GM23338 (cell line): ENCODE results near the gene ALPI. TPM values are rescaled to one million over a fixed set of nuclear protein-coding genes. Genes with fewer than 3 reads are reported as not detected.
"Not testable (repeated sequence)": the region's sequence is repeated elsewhere in the genome, so short reads cannot be mapped to it uniquely, and the experiment has no call there.

Experiments used
- ATAC-seq: fragments of 200-7000 bp; cut with Tn5 transposase; 3 replicates; pipeline ENCODE4 v1.9.1; 2020
- DNase-seq: peaks from one replicate; pipeline ENCODE4 v3.0.0-alpha.2; 2015; ENCODE audit warnings: low spot score
- H2AFZ ChIP-seq: fragments of 200-600 bp; sonication (generic); 2 replicates; pipeline ENCODE4 v1.8.0; 2016; ENCODE audit warnings: antibody characterized with exemption, mild to moderate bottlenecking, moderate library complexity
- H3F3A ChIP-seq: fragments of 200-600 bp; sonication (generic); replicated peaks from 2 replicates; pipeline ENCODE4 v1.8.0; 2017; ENCODE audit warnings: antibody characterized with exemption, mixed run types, low read depth
- H3K27ac ChIP-seq: fragments of 200-600 bp; sonication (generic); 2 replicates; pipeline ENCODE4 v1.6.1; 2016; ENCODE audit warnings: low read depth
- H3K27me3 ChIP-seq: fragments of 200-600 bp; sonication (generic); 2 replicates; pipeline ENCODE4 v1.8.0; 2016; ENCODE audit warnings: mild to moderate bottlenecking, mixed run types, moderate library complexity; ENCODE audit not compliant: insufficient read depth
- H3K36me3 ChIP-seq: fragments of 200-600 bp; sonication (generic); 2 replicates; pipeline ENCODE4 v1.8.0; 2016; ENCODE audit warnings: mild to moderate bottlenecking; ENCODE audit not compliant: insufficient read depth
- H3K4me1 ChIP-seq: fragments of 200-600 bp; sonication (generic); 2 replicates; pipeline ENCODE4 v1.8.0; 2016; ENCODE audit warnings: mild to moderate bottlenecking, moderate library complexity; ENCODE audit not compliant: insufficient read depth
- H3K4me2 ChIP-seq: fragments of 200-600 bp; sonication (generic); 2 replicates; pipeline ENCODE4 v1.7.1; 2017; ENCODE audit warnings: mixed run types
- H3K4me3 ChIP-seq: fragments of 200-600 bp; sonication (generic); 2 replicates; pipeline ENCODE4 v1.6.1; 2016; ENCODE audit warnings: mixed run types
- H3K79me2 ChIP-seq: fragments of 200-600 bp; sonication (generic); replicated peaks from 2 replicates; pipeline ENCODE4 v1.8.0; 2017; ENCODE audit warnings: mild to moderate bottlenecking; ENCODE audit not compliant: insufficient read depth
- H3K9me2 ChIP-seq: fragments of 200-600 bp; sonication (generic); 2 replicates; pipeline ENCODE4 v1.8.0; 2017; ENCODE audit not compliant: insufficient read depth
- H4K20me1 ChIP-seq: fragments of 200-600 bp; sonication (generic); replicated peaks from 2 replicates; pipeline ENCODE4 v1.8.0; 2017; ENCODE audit warnings: mild to moderate bottlenecking; ENCODE audit not compliant: insufficient read depth
- H3K27ac Mint-ChIP-seq: 2 replicates; pipeline ENCODE4 v1.8.0; 2020; ENCODE audit warnings: inconsistent platforms, mild to moderate bottlenecking, moderate library complexity, mixed read lengths
- H3K27me3 Mint-ChIP-seq: 3 replicates; pipeline ENCODE4 v1.8.0; 2022; ENCODE audit warnings: low read depth, mild to moderate bottlenecking, moderate library complexity, mixed read lengths, inconsistent platforms; ENCODE audit not compliant: insufficient read depth, poor library complexity
- H3K36me3 Mint-ChIP-seq: 3 replicates; pipeline ENCODE4 v1.8.0; 2021; ENCODE audit warnings: low read depth, mild to moderate bottlenecking, inconsistent platforms, moderate library complexity, mixed read lengths
- H3K4me1 Mint-ChIP-seq: 3 replicates; pipeline ENCODE4 v1.8.0; 2020; ENCODE audit warnings: mild to moderate bottlenecking, inconsistent platforms, mixed read lengths
- H3K4me3 Mint-ChIP-seq: 3 replicates; pipeline ENCODE4 v1.8.0; 2021; ENCODE audit warnings: moderate library complexity, mild to moderate bottlenecking, inconsistent platforms, mixed read lengths
- H3K9me3 Mint-ChIP-seq: 3 replicates; pipeline ENCODE4 v1.8.0; 2020; ENCODE audit warnings: moderate library complexity, mild to moderate bottlenecking, inconsistent platforms, mixed read lengths
- CREB1 ChIP-seq: fragments of 250-450 bp; sonication (Bioruptor Pico); IDR thresholded peaks from 2 replicates; pipeline ENCODE4 v1.5.0; 2020; ENCODE audit warnings: low read depth, mild to moderate bottlenecking, moderate library complexity
- JUNB ChIP-seq: IDR thresholded peaks from one replicate; pipeline ENCODE4 v1.6.1; 2016; ENCODE audit warnings: antibody characterized with exemption; ENCODE audit not compliant: unreplicated experiment
- NANOG ChIP-seq: IDR thresholded peaks from 2 replicates; pipeline ENCODE4 v1.6.1; 2016; ENCODE audit warnings: antibody characterized with exemption, borderline replicate concordance
- POLR2AphosphoS5 ChIP-seq: IDR thresholded peaks from 2 replicates; pipeline ENCODE4 v1.6.1; 2016; ENCODE audit warnings: antibody characterized with exemption, low read depth
- polyA plus RNA-seq: library from polyadenylated mRNA; unstranded; fragments of >200 nt; fragmentation: Nextera tagmentation; extraction: Ambion mirVana; gene quantifications from 2 replicates; pipeline ENCODE4 v1.2.1, GENCODE V29; 2016
- total RNA-seq: library from RNA; depleted of rRNA; stranded (reverse); fragments of >200 nt; shearing (Covaris generic); gene quantifications from 2 replicates; pipeline ENCODE4 v1.2.3, GENCODE V29; 2014
- TF ChIP-seq, protein P1 (sequence below): IDR thresholded peaks from 2 replicates; pipeline ENCODE4 v1.6.1; 2016; ENCODE audit warnings: antibody characterized with exemption
- TF ChIP-seq, protein P2 (sequence below), 2 experiments: fragments of 200-600 bp in 1 of 2; sonication (generic) in 1 of 2; conservative IDR thresholded peaks; 2 replicates each; pipeline versions ENCODE4 v1.5.1 to v1.6.1; 2016 to 2017; ENCODE audit warnings: antibody characterized with exemption in 2 of 2, low read depth in 2 of 2, mild to moderate bottlenecking in 2 of 2, moderate library complexity in 1 of 2
- TF ChIP-seq, protein P3 (sequence below): IDR thresholded peaks from one replicate; pipeline ENCODE4 v1.6.1; 2018; ENCODE audit warnings: antibody characterized with exemption; ENCODE audit not compliant: unreplicated experiment

ALPI gene
- total and polyA plus RNA-seq, 2 experiments from 2014 or later = not detected

DNA sequence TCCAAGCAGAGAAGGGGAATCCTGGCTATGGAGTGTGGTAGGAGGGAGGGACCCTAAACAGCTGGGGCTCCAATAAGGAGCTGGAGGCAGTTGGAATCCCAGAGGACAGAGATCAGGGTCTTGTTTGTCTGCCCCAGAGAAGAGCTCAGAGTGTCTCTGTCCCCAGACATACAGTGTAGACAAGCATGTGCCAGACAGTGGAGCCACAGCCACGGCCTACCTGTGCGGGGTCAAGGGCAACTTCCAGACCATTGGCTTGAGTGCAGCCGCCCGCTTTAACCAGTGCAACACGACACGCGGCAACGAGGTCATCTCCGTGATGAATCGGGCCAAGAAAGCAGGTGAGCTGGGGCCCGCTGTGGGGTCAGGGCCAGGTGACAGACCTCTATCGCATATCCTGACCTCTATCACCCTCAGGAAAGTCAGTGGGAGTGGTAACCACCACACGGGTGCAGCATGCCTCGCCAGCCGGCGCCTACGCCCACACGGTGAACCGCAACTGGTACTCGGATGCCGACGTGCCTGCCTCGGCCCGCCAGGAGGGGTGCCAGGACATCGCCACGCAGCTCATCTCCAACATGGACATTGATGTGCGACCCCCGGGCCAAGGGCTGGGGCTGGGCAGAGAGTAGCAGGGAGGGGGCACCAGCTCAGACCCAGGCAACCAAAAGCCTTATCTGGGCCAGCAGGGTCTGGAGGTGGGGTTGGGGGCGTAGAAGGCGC is 48.4 kb upstream of the ALPI start:
- H3K9me3 Mint-ChIP-seq, H3K79me2 ChIP-seq, ATAC-seq, H3K36me3 ChIP-seq, H3K4me3 Mint-ChIP-seq, DNase-seq, H3K9me2 ChIP-seq, H3K27ac ChIP-seq, H3K4me2 ChIP-seq, H2AFZ ChIP-seq, H3K27me3 Mint-ChIP-seq, H3F3A ChIP-seq, H3K4me3 ChIP-seq, H3K4me1 ChIP-seq, H3K4me1 Mint-ChIP-seq, H4K20me1 ChIP-seq, H3K27ac Mint-ChIP-seq, H3K36me3 Mint-ChIP-seq, H3K27me3 ChIP-seq: not testable (repeated sequence)

DNA sequence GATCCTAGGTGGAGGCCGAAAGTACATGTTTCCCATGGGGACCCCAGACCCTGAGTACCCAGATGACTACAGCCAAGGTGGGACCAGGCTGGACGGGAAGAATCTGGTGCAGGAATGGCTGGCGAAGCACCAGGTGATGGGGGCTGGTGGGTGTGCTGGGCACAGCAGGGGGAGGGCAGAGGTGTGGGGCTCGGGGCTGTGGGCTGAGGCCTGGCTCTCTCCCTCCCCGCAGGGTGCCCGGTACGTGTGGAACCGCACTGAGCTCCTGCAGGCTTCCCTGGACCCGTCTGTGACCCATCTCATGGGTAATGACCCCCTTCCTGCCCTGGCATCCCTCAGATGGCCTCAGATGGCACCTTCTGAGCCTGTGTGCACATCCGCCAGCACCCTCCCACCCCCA is 47.7 kb upstream of the ALPI start:
- H3K4me2 ChIP-seq, H3K4me1 Mint-ChIP-seq, H3K27ac ChIP-seq, H3K4me1 ChIP-seq, H2AFZ ChIP-seq, ATAC-seq, H3K36me3 ChIP-seq, H3K36me3 Mint-ChIP-seq, H3K4me3 Mint-ChIP-seq, H3K9me3 Mint-ChIP-seq, H3K27ac Mint-ChIP-seq, H3K27me3 Mint-ChIP-seq, H3K79me2 ChIP-seq, H3K27me3 ChIP-seq, H3K9me2 ChIP-seq, H3K4me3 ChIP-seq, DNase-seq, H4K20me1 ChIP-seq, H3F3A ChIP-seq: not testable (repeated sequence)

DNA sequence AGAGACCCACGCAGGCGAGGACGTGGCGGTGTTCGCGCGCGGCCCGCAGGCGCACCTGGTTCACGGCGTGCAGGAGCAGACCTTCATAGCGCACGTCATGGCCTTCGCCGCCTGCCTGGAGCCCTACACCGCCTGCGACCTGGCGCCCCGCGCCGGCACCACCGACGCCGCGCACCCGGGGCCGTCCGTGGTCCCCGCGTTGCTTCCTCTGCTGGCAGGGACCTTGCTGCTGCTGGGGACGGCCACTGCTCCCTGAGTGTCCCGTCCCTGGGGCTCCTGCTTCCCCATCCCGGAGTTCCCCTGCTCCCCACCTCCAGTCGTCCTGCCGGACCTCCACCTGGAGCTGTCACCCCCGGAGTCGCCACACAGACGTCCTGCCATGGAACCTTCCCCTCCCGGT is 46.3 kb upstream of the ALPI start:
- not testable (repeated sequence) for DNase-seq, H2AFZ ChIP-seq

DNA sequence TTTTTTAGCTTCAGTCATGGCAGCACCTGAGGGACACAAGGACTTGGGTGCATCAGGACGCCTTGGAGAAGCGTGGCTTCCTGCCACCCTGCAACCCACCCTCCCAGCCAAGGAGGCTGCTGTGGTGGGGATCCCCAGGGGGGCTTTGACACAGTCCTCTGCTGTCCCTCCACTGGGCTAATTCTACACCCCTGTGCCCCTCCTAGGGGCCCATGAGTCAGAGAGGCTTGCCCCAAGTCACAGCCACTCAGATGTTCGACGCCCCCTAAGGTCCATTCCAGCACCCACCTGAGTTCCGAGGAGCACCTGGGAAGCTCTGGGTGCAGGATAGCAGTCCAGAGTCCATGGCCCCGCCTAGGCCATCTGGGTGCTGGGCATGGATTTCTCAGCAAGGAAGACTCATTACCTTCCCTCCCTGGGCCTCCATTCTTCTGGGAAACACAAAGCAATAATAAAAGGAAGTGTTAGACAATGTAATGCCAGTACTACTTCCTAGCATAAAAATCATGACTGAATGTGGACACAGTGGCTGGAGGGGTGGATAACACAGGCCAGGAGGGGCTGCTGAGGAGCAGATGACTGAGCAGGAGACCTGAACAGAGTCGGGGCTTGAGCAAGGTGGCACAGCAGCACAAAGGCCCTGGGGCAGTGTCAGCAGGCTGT is 45.6 kb upstream of the ALPI start:
- Histone ChIP-seq H3K9me2 (0 out of 2 replicates have a peak, but pooled peaks cover under 1% of the 10 kb centered on the region), H3K27me3 (no peaks in the 10 kb centered on the region), H3K4me3 (no peak overlapping the region), H2AFZ (no peak overlapping the region), H3K4me2 (no peak overlapping the region), H3K27ac (no peak overlapping the region), H3K4me1 (no peaks in the 10 kb centered on the region), H3K79me2 (no peaks in the 10 kb centered on the region), H3K36me3 (no peaks in the 10 kb centered on the region), H3F3A (no peaks in the 10 kb centered on the region), H4K20me1 (0 out of 2 replicates have a peak, but pooled peaks cover 4% of the 10 kb centered on the region)
- no peaks in the 10 kb centered on the region for H3K36me3 Mint-ChIP-seq
- no peaks in the 10 kb centered on the region for H3K4me1 Mint-ChIP-seq
- ATAC-seq = peak; percentile 5
- no peaks in the 10 kb centered on the region for H3K9me3 Mint-ChIP-seq
- H3K27ac Mint-ChIP-seq = no peak overlapping the region
- no peak for DNase-seq
- peaks cover 6% of the 10 kb centered on the region for H3K27me3 Mint-ChIP-seq
- H3K4me3 Mint-ChIP-seq = no peak overlapping the region
- TF ChIP-seq CREB1 (CRISPR knock-in tag) = no peak
- no peak for TF ChIP-seq NANOG
- no peak for TF ChIP-seq POLR2AphosphoS5
- TF ChIP-seq, protein P1, sequence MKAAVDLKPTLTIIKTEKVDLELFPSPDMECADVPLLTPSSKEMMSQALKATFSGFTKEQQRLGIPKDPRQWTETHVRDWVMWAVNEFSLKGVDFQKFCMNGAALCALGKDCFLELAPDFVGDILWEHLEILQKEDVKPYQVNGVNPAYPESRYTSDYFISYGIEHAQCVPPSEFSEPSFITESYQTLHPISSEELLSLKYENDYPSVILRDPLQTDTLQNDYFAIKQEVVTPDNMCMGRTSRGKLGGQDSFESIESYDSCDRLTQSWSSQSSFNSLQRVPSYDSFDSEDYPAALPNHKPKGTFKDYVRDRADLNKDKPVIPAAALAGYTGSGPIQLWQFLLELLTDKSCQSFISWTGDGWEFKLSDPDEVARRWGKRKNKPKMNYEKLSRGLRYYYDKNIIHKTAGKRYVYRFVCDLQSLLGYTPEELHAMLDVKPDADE = no peak
- TF ChIP-seq, protein P2, sequence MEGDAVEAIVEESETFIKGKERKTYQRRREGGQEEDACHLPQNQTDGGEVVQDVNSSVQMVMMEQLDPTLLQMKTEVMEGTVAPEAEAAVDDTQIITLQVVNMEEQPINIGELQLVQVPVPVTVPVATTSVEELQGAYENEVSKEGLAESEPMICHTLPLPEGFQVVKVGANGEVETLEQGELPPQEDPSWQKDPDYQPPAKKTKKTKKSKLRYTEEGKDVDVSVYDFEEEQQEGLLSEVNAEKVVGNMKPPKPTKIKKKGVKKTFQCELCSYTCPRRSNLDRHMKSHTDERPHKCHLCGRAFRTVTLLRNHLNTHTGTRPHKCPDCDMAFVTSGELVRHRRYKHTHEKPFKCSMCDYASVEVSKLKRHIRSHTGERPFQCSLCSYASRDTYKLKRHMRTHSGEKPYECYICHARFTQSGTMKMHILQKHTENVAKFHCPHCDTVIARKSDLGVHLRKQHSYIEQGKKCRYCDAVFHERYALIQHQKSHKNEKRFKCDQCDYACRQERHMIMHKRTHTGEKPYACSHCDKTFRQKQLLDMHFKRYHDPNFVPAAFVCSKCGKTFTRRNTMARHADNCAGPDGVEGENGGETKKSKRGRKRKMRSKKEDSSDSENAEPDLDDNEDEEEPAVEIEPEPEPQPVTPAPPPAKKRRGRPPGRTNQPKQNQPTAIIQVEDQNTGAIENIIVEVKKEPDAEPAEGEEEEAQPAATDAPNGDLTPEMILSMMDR (conservative IDR thresholded peaks at IDR 0.05; ENCODE audit: low read depth in 2 of 2) = 0 out of 4 replicates have a peak, but pooled peaks of 1 of the 2 experiments have one; percentile 1
- TF ChIP-seq JUNB = no peak
- TF ChIP-seq, protein P3, sequence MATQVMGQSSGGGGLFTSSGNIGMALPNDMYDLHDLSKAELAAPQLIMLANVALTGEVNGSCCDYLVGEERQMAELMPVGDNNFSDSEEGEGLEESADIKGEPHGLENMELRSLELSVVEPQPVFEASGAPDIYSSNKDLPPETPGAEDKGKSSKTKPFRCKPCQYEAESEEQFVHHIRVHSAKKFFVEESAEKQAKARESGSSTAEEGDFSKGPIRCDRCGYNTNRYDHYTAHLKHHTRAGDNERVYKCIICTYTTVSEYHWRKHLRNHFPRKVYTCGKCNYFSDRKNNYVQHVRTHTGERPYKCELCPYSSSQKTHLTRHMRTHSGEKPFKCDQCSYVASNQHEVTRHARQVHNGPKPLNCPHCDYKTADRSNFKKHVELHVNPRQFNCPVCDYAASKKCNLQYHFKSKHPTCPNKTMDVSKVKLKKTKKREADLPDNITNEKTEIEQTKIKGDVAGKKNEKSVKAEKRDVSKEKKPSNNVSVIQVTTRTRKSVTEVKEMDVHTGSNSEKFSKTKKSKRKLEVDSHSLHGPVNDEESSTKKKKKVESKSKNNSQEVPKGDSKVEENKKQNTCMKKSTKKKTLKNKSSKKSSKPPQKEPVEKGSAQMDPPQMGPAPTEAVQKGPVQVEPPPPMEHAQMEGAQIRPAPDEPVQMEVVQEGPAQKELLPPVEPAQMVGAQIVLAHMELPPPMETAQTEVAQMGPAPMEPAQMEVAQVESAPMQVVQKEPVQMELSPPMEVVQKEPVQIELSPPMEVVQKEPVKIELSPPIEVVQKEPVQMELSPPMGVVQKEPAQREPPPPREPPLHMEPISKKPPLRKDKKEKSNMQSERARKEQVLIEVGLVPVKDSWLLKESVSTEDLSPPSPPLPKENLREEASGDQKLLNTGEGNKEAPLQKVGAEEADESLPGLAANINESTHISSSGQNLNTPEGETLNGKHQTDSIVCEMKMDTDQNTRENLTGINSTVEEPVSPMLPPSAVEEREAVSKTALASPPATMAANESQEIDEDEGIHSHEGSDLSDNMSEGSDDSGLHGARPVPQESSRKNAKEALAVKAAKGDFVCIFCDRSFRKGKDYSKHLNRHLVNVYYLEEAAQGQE = no peak

More for the DNA sequence above, 46.3 kb upstream of the ALPI start:
- not testable (repeated sequence) for H3K4me1 Mint-ChIP-seq, H3K4me1 ChIP-seq, H4K20me1 ChIP-seq, H3K4me3 Mint-ChIP-seq, H3K27ac Mint-ChIP-seq, H3F3A ChIP-seq, H3K36me3 ChIP-seq, H3K9me2 ChIP-seq, H3K27me3 ChIP-seq, H3K9me3 Mint-ChIP-seq, H3K36me3 Mint-ChIP-seq, H3K27me3 Mint-ChIP-seq, H3K4me2 ChIP-seq, H3K27ac ChIP-seq, H3K4me3 ChIP-seq, H3K79me2 ChIP-seq
- peak; percentile 22 for ATAC-seq
